ENCODE data around the gene TSTD1.

Gene TSTD1

DNA sequence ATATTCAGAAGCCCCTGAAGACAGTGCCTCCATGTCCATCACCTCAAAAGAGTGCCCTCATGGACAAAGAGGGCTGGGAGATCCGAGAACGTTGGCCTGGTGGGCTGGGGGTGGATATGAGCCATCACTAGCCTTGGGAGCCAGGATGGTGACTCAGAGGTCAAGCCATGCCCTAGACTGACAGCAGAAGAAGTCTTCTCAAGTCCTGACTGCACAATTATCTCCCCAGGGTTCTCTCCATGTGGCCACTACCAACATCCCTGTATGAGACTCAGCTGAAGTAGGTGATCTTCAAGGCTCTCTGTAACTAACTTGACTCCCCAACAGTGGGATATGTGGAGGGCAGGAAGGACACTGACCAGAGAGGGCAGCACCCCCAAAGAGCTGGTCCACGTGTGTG, 14.1 kb upstream of the TSTD1 start:
- H3K36me3 ChIP-seq = no peaks in the 10 kb centered on the region
- DNase-seq = no peak
- H3K4me3 ChIP-seq (ENCODE audit: low read depth, low read length) = no peak overlapping the region
- TF ChIP-seq, protein P1, sequence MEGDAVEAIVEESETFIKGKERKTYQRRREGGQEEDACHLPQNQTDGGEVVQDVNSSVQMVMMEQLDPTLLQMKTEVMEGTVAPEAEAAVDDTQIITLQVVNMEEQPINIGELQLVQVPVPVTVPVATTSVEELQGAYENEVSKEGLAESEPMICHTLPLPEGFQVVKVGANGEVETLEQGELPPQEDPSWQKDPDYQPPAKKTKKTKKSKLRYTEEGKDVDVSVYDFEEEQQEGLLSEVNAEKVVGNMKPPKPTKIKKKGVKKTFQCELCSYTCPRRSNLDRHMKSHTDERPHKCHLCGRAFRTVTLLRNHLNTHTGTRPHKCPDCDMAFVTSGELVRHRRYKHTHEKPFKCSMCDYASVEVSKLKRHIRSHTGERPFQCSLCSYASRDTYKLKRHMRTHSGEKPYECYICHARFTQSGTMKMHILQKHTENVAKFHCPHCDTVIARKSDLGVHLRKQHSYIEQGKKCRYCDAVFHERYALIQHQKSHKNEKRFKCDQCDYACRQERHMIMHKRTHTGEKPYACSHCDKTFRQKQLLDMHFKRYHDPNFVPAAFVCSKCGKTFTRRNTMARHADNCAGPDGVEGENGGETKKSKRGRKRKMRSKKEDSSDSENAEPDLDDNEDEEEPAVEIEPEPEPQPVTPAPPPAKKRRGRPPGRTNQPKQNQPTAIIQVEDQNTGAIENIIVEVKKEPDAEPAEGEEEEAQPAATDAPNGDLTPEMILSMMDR (IDR thresholded peaks at IDR 0.05; ENCODE audit: low read depth, low read length) = no peak
- peaks cover 20% of the 10 kb centered on the region for H3K9me3 ChIP-seq (ENCODE audit: severe bottlenecking)
- H3K27me3 ChIP-seq (ENCODE audit: insufficient read depth, low read depth, severe bottlenecking) = peaks cover 4% of the 10 kb centered on the region
- no peak overlapping the region for H3K27ac ChIP-seq

DNA sequence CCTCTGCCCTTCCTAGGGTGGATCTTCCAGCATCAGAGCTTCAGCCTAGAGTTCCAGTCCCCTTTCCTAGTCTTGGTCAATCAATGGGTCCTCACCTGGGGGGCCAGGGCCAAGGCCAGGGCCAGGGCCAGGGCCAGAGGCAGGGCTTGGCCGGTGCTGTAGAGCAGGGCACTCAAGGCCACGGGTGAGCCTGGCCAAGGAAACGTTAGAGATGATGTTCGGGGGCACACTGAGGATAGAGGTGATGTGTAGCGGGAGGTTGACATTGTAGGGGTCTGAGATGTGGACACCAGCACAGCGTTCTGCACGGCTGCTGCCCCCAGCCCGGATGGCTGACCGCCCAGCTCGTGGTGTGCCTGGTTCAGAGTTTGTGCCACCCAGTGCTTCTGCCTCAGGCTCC, 12.5 kb upstream of the TSTD1 start:
- H3K36me3 ChIP-seq = no peaks in the 10 kb centered on the region
- peaks cover 36% of the 10 kb centered on the region for H3K9me3 ChIP-seq (ENCODE audit: severe bottlenecking)
- H3K4me3 ChIP-seq (ENCODE audit: low read depth, low read length) = no peak overlapping the region
- peaks cover 4% of the 10 kb centered on the region for H3K27me3 ChIP-seq (ENCODE audit: insufficient read depth, low read depth, severe bottlenecking)
- H3K27ac ChIP-seq = no peak overlapping the region
- TF ChIP-seq, protein P1 (IDR thresholded peaks at IDR 0.05; ENCODE audit: low read depth, low read length) = no peak
- DNase-seq = no peak

DNA sequence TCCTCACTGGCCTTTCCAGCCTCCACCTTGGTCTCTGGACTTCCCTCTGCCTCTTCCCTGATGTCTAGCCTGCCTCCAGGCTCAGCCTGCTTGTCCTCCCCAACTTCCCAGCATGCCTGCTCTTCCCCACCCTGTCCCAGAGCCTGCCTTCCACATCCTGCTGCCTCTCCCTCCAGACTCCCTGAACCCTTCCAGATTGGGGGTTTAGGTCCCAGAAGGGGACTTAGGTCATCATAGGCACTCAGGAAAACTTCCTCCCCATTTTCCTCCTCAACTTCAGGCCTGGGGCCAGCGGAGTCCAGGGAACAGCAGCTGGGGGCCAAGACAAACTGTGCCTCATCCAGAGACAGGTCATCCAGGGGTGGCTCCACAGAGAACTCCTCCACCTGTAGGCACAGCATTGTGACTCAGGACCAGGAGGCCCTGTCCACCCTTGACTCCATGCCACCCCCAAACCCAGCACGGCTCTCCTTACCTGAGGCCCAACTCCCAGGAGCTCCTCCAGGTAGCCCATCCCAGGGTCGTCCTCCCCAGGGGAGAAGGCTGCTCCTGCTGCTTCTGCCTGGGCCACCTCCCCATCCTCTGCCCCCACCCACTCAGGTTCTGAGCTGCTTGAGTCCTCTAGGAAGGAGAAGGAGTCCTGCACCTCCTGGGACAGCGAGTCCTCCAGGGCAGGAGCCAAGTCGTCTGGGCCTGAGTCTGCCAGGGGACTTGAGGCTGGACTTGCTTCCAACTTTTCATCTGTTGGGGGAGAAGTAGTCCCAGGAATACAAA, 10.4 kb upstream of the TSTD1 start:
- no peak for DNase-seq
- TF ChIP-seq, protein P1 (IDR thresholded peaks at IDR 0.05; ENCODE audit: low read depth, low read length) = no peak

DNA sequence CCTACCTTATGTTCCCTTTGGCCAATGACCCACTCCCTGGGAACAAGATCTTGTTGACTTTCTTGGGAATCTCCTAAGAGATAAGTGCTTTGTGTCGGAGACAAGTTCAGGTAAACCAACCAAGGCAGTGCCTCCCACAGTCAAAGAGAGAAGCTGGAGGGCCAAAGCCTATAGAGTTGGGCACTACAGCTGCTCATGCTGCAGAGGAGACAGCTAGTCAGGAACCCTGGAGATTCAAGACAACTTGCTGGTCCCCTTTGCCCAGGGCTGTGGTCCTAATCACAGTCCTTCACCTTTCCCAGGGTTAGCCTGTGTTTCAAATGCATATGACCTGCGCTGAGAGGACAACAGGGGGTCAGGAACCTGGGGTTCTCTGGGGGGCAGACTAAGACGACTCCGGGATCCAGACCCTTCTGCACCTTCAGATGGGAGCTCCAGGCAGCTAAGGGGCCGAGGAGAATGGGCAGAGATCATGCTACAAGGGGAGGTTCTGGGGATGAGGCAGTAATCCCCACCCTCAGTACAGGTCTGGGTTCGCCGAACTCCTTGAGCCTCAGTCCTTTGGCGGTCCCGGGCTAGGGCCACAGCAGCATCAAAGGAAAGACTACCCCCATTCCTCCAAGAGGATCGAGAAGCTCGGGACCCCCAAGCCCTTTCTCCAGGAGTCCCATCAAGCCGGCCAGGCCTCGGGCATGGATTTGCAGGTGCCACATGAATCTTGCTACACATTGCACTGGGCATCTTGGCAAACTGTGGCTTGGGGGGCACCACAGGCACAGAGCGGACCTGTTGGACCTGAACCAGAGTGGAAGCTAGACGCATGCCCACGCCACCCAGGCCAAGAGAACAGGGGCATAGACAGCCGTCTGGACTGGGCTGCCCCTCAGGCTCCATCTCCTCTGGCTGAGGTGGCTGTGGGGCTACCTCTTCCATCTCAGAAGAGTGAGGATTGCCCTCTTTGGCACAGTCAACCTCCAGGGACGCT, 9.0 kb upstream of the TSTD1 start:
- no peak for DNase-seq
- TF ChIP-seq, protein P1 (IDR thresholded peaks at IDR 0.05; ENCODE audit: low read depth, low read length) = no peak
- Histone ChIP-seq H3K36me3 (peaks cover 9% of the 10 kb centered on the region), H3K27ac (no peak overlapping the region), H3K27me3 (ENCODE audit: insufficient read depth, low read depth, severe bottlenecking) (no peaks in the 10 kb centered on the region), H3K9me3 (ENCODE audit: severe bottlenecking) (peaks cover 36% of the 10 kb centered on the region), H3K4me3 (ENCODE audit: low read depth, low read length) (no peak overlapping the region)

More for the DNA sequence above, 10.4 kb upstream of the TSTD1 start:
- peaks cover 36% of the 10 kb centered on the region for H3K9me3 ChIP-seq (ENCODE audit: severe bottlenecking)
- no peak overlapping the region for H3K27ac ChIP-seq
- no peaks in the 10 kb centered on the region for H3K27me3 ChIP-seq (ENCODE audit: insufficient read depth, low read depth, severe bottlenecking)
- peaks cover 3% of the 10 kb centered on the region; the same call in 1 of the 2 replicates for H3K36me3 ChIP-seq
- H3K4me3 ChIP-seq (ENCODE audit: low read depth, low read length) = no peak overlapping the region

DNA sequence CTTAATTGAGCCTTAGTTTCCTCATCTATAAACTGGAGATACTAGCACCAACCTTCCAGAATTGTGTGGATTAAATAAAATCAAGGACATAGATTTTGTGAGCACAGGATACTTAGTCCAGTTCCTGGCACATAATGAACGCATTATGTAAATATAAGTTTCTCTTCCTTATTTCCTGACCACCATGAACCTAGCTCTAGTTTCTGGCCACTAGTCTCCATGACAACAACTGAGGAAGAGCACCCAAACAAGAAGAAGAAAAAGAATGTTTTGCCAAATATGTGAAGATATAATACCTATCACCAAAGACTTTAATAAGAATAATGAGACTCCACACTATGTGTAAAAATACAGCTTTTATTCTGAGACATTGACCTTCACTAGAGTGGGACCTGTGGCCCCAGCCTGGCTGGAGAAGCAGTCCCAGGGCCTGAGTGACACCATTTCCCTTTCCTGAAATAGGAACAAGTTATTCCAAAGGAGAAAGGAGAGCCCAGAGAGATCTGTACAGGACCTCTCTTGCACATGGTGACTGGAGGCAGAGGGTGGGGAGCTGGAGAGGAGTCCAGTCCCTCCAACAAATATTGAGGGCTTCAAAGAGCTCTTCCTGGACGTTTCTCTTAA, 8.0 kb upstream of the TSTD1 start:
- Histone ChIP-seq H3K36me3 (peaks cover 20% of the 10 kb centered on the region), H3K9me3 (ENCODE audit: severe bottlenecking) (peaks cover 36% of the 10 kb centered on the region), H3K4me3 (ENCODE audit: low read depth, low read length) (peak overlapping the region; percentile 78), H3K27ac (peak overlapping the region; percentile 93), H3K27me3 (ENCODE audit: insufficient read depth, low read depth, severe bottlenecking) (no peaks in the 10 kb centered on the region)
- TF ChIP-seq, protein P1 (IDR thresholded peaks at IDR 0.05; ENCODE audit: low read depth, low read length) = no peak
- DNase-seq = no peak
